Activated CD4-positive, alpha-beta memory T cell treated with anti-CD3 and anti-CD28 coated beads, Interleukin-2, amount 10 ng/mL, durations not matched to agents 7 days and 5 days (primary cell): ENCODE data around the gene SLC6A11. TPM values are rescaled to one million over a fixed set of nuclear protein-coding genes. Genes with fewer than 3 reads are reported as not detected.

Experiments used
- CTCF ChIA-PET: fragments of 350-600 bp; sonication (Branson Sonifier 250); formaldehyde crosslinking; loops from one replicate; lab custom pipeline; 2021; ENCODE audit warnings: antibody characterized with exemption, inconsistent platforms; lab: Charles Lee
- POLR2A ChIA-PET: fragments of 350-600 bp; sonication (Branson Sonifier 250); formaldehyde crosslinking; loops from one replicate; lab custom pipeline; 2021; ENCODE audit warnings: antibody characterized with exemption; lab: Charles Lee
- DNase-seq: peaks from one replicate; pipeline ENCODE4 v3.0.0-alpha.2; 2020
- H3K27ac Mint-ChIP-seq: one replicate; pipeline ENCODE4 v1.8.0; 2021; ENCODE audit warnings: mild to moderate bottlenecking, mixed read lengths
- H3K27me3 Mint-ChIP-seq: one replicate; pipeline ENCODE4 v1.8.0; 2021; ENCODE audit warnings: mixed read lengths
- H3K36me3 Mint-ChIP-seq: one replicate; pipeline ENCODE4 v1.8.0; 2021; ENCODE audit warnings: low read depth, mixed read lengths
- H3K4me1 Mint-ChIP-seq: one replicate; pipeline ENCODE4 v1.8.0; 2021; ENCODE audit warnings: mixed read lengths
- H3K4me3 Mint-ChIP-seq: one replicate; pipeline ENCODE4 v1.8.0; 2021; ENCODE audit warnings: mild to moderate bottlenecking, mixed read lengths
- H3K9me3 Mint-ChIP-seq: one replicate; pipeline ENCODE4 v1.8.0; 2021; ENCODE audit warnings: mixed read lengths
- total RNA-seq, 2 experiments: library from RNA; stranded (reverse); gene quantifications; one replicate each; pipeline ENCODE4 v1.2.3, GENCODE V29; 2021

Gene SLC6A11
- total RNA-seq, 2 experiments from 2014 or later = not detected

GRCh38 chr3:10855871-10856662 is 40.0 kb downstream of the SLC6A11 start:
- H3K9me3 Mint-ChIP-seq = no peaks in the 10 kb centered on the region
- H3K4me1 Mint-ChIP-seq = no peaks in the 10 kb centered on the region
- H3K27me3 Mint-ChIP-seq = no peaks in the 10 kb centered on the region
- DNase-seq = no peak
- no peaks in the 10 kb centered on the region for H3K36me3 Mint-ChIP-seq
- POLR2A ChIA-PET = no interaction called here
- no peak overlapping the region for H3K4me3 Mint-ChIP-seq
- CTCF ChIA-PET = no interaction called here
- no peak overlapping the region for H3K27ac Mint-ChIP-seq

GRCh38 chr3:10857235-10857634 is 41.2 kb downstream of the SLC6A11 start:
- Mint-ChIP-seq H3K36me3 (no peaks in the 10 kb centered on the region), H3K9me3 (no peaks in the 10 kb centered on the region), H3K4me3 (no peak overlapping the region), H3K27ac (no peak overlapping the region), H3K27me3 (no peaks in the 10 kb centered on the region), H3K4me1 (no peaks in the 10 kb centered on the region)
- ChIA-PET POLR2A (interaction anchor here (0.8 kb wide), 1 partner anchor 95 kb away, joined by 3 read pairs; no protein-coding TSS in a partner anchor), CTCF (no interaction called here)
- DNase-seq = no peak

GRCh38 chr3:10858091-10858490 is 42.1 kb downstream of the SLC6A11 start:
- Mint-ChIP-seq H3K36me3 (no peaks in the 10 kb centered on the region), H3K27me3 (no peaks in the 10 kb centered on the region), H3K4me3 (no peak overlapping the region), H3K4me1 (no peaks in the 10 kb centered on the region), H3K9me3 (no peaks in the 10 kb centered on the region), H3K27ac (no peak overlapping the region)
- ChIA-PET CTCF (no interaction called here), POLR2A (interaction anchor here (0.8 kb wide), 1 partner anchor 96 kb away, joined by 3 read pairs; no protein-coding TSS in a partner anchor)
- DNase-seq = no peak

- ChIA-PET POLR2A (no interaction called here), CTCF (no interaction called here)
- Mint-ChIP-seq H3K36me3 (no peaks in the 10 kb centered on the region), H3K4me3 (no peak overlapping the region), H3K27me3 (no peaks in the 10 kb centered on the region), H3K4me1 (no peaks in the 10 kb centered on the region), H3K27ac (no peak overlapping the region), H3K9me3 (no peaks in the 10 kb centered on the region)
- no peak for DNase-seq
These were observed 51.4 kb downstream of the SLC6A11 start for GRCh38 chr3:10867384-10867783.

- no peaks in the 10 kb centered on the region for H3K9me3 Mint-ChIP-seq
- no peak overlapping the region for H3K27ac Mint-ChIP-seq
- no peaks in the 10 kb centered on the region for H3K4me1 Mint-ChIP-seq
- ChIA-PET CTCF (no interaction called here), POLR2A (no interaction called here)
- no peak overlapping the region for H3K4me3 Mint-ChIP-seq
- no peaks in the 10 kb centered on the region for H3K36me3 Mint-ChIP-seq
- H3K27me3 Mint-ChIP-seq = no peaks in the 10 kb centered on the region
- no peak for DNase-seq
These were observed 53.4 kb downstream of the SLC6A11 start for GRCh38 chr3:10869460-10869859.

- Mint-ChIP-seq H3K9me3 (no peaks in the 10 kb centered on the region), H3K27me3 (no peaks in the 10 kb centered on the region), H3K27ac (no peak overlapping the region), H3K36me3 (no peaks in the 10 kb centered on the region), H3K4me3 (no peak overlapping the region), H3K4me1 (no peaks in the 10 kb centered on the region)
- DNase-seq = no peak
- ChIA-PET POLR2A (no interaction called here), CTCF (interaction anchor here (0.8 kb wide), 1 partner anchor 112 kb away, joined by 3 read pairs; no protein-coding TSS in a partner anchor)
These were observed 54.3 kb downstream of the SLC6A11 start for GRCh38 chr3:10870296-10870695.

GRCh38 chr3:10873415-10873814 is 57.4 kb downstream of the SLC6A11 start:
- Mint-ChIP-seq H3K36me3 (no peaks in the 10 kb centered on the region), H3K4me3 (no peak overlapping the region)

GRCh38 chr3:10875914-10876313 is 59.9 kb downstream of the SLC6A11 start:
- CTCF ChIA-PET = interaction anchor here (0.7 kb wide), 1 partner anchor 33 kb away, joined by 3 read pairs; no protein-coding TSS in a partner anchor

More at GRCh38 chr3:10873415-10873814, 57.4 kb downstream of the SLC6A11 start:
- CTCF ChIA-PET = no interaction called here
- no peaks in the 10 kb centered on the region for H3K4me1 Mint-ChIP-seq
- no peaks in the 10 kb centered on the region for H3K9me3 Mint-ChIP-seq
- POLR2A ChIA-PET = no interaction called here
- no peak for DNase-seq
- H3K27ac Mint-ChIP-seq = no peak overlapping the region
- peaks cover 3% of the 10 kb centered on the region for H3K27me3 Mint-ChIP-seq

GRCh38 chr3:10876661-10877060 is 60.6 kb downstream of the SLC6A11 start:
- POLR2A ChIA-PET = no interaction called here
- Mint-ChIP-seq H3K27ac (no peak overlapping the region), H3K4me3 (no peak overlapping the region)

More at GRCh38 chr3:10875914-10876313, 59.9 kb downstream of the SLC6A11 start:
- Mint-ChIP-seq H3K27ac (no peak overlapping the region), H3K4me3 (no peak overlapping the region), H3K4me1 (no peaks in the 10 kb centered on the region), H3K9me3 (no peaks in the 10 kb centered on the region), H3K36me3 (no peaks in the 10 kb centered on the region), H3K27me3 (peaks cover 3% of the 10 kb centered on the region)
- POLR2A ChIA-PET = no interaction called here
- no peak for DNase-seq

GRCh38 chr3:10882851-10883250 is 66.8 kb downstream of the SLC6A11 start:
- ChIA-PET CTCF (interaction anchor here (0.9 kb wide), 1 partner anchor 124 kb away, joined by 5 read pairs; no protein-coding TSS in a partner anchor), POLR2A (no interaction called here)
- H3K4me1 Mint-ChIP-seq = no peaks in the 10 kb centered on the region
- H3K36me3 Mint-ChIP-seq = no peaks in the 10 kb centered on the region
- no peak for DNase-seq
- no peaks in the 10 kb centered on the region for H3K9me3 Mint-ChIP-seq
- no peak overlapping the region for H3K4me3 Mint-ChIP-seq
- peaks cover 5% of the 10 kb centered on the region for H3K27me3 Mint-ChIP-seq
- H3K27ac Mint-ChIP-seq = no peak overlapping the region

More at GRCh38 chr3:10876661-10877060, 60.6 kb downstream of the SLC6A11 start:
- DNase-seq = no peak
- Mint-ChIP-seq H3K9me3 (no peaks in the 10 kb centered on the region), H3K36me3 (no peaks in the 10 kb centered on the region), H3K27me3 (peaks cover 3% of the 10 kb centered on the region), H3K4me1 (no peaks in the 10 kb centered on the region)
- CTCF ChIA-PET = no interaction called here

GRCh38 chr3:10883478-10884234 is 67.6 kb downstream of the SLC6A11 start:
- H3K36me3 Mint-ChIP-seq = no peaks in the 10 kb centered on the region
- no peaks in the 10 kb centered on the region for H3K4me1 Mint-ChIP-seq
- peaks cover 9% of the 10 kb centered on the region for H3K27me3 Mint-ChIP-seq
- no peak overlapping the region for H3K27ac Mint-ChIP-seq
- ChIA-PET CTCF (interaction anchor here (0.9 to 2.1 kb wide), 2 partner anchors 125 to 126 kb away, joined by 5 read pairs; no protein-coding TSS in a partner anchor), POLR2A (no interaction called here)
- H3K9me3 Mint-ChIP-seq = no peaks in the 10 kb centered on the region
- H3K4me3 Mint-ChIP-seq = no peak overlapping the region
- no peak for DNase-seq

- no peaks in the 10 kb centered on the region for H3K36me3 Mint-ChIP-seq
- CTCF ChIA-PET = no interaction called here
- POLR2A ChIA-PET = no interaction called here
- H3K27me3 Mint-ChIP-seq = peaks cover 9% of the 10 kb centered on the region
- no peak overlapping the region for H3K4me3 Mint-ChIP-seq
- H3K4me1 Mint-ChIP-seq = no peaks in the 10 kb centered on the region
- no peak for DNase-seq
- no peak overlapping the region for H3K27ac Mint-ChIP-seq
- H3K9me3 Mint-ChIP-seq = peaks cover 7% of the 10 kb centered on the region
These were observed 71.0 kb downstream of the SLC6A11 start for GRCh38 chr3:10887015-10887414.

GRCh38 chr3:10888518-10889090 is 72.6 kb downstream of the SLC6A11 start:
- Mint-ChIP-seq H3K27ac (no peak overlapping the region), H3K27me3 (peaks cover 9% of the 10 kb centered on the region), H3K4me1 (no peaks in the 10 kb centered on the region), H3K9me3 (peaks cover 7% of the 10 kb centered on the region), H3K36me3 (no peaks in the 10 kb centered on the region), H3K4me3 (no peak overlapping the region)
- ChIA-PET CTCF (no interaction called here), POLR2A (no interaction called here)
- DNase-seq = no peak
